Gastrocnemius medialis (tissue), 4 donors: ENCODE results near the gene STPG1.

Experiments used
- POLR2A ChIP-seq, 2 donors: fragments of 450-650 bp; IDR thresholded peaks; one replicate each; pipeline ENCODE4 v1.6.1; 2017; ENCODE audit warnings: antibody characterized with exemption in 2 of 2, mild to moderate bottlenecking in 2 of 2, moderate library complexity in 2 of 2
- TF ChIP-seq, protein P1 (sequence below), 5 experiments: fragments of 450-650 bp in 3 of 5; fragments of 200-600 bp in 2 of 5; sonication (generic) in 2 of 5; IDR thresholded peaks in 4 of 5; conservative IDR thresholded peaks in 1 of 5; 1 replicate in 4 of 5; 2 replicates in 1 of 5; pipeline ENCODE4 v1.5.1; 2016 to 2019; ENCODE audit warnings: antibody characterized with exemption in 5 of 5, mild to moderate bottlenecking in 3 of 5, moderate library complexity in 3 of 5

DNA sequence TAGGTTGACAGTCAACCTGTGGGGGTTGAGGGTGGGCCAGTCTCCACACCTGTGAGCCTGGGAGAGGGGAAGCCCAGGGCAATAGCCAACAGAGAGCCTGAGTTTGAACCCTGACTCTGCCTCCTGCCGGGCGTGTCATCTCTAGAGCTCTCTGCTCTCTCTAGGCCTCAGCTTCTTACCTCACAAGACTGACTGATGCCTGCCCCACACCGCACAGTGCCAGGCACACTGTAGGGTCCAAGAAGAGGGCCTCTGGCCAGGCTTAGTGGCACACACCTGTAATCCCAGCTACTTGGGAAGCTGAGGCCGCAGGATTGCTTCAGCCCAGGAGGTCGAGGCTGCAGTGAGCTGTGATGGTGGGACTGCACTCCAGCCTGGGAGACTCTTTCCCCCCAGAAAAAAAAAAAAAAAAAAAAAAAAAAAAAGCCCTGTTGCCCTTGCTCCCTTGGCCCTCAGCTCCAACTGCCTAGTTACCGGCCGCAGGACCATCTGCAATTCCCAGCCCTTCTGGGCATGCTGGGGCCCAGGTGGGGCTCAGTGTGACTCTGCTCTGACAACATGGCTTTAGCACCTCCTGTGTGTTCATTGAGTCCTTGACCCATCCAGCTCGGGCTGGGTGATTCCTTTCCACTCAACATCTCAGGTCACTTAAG lies 69.4 kb downstream of the STPG1 start:
- no peak for TF ChIP-seq POLR2A (IDR thresholded peaks at IDR 0.05)
- TF ChIP-seq, protein P1, sequence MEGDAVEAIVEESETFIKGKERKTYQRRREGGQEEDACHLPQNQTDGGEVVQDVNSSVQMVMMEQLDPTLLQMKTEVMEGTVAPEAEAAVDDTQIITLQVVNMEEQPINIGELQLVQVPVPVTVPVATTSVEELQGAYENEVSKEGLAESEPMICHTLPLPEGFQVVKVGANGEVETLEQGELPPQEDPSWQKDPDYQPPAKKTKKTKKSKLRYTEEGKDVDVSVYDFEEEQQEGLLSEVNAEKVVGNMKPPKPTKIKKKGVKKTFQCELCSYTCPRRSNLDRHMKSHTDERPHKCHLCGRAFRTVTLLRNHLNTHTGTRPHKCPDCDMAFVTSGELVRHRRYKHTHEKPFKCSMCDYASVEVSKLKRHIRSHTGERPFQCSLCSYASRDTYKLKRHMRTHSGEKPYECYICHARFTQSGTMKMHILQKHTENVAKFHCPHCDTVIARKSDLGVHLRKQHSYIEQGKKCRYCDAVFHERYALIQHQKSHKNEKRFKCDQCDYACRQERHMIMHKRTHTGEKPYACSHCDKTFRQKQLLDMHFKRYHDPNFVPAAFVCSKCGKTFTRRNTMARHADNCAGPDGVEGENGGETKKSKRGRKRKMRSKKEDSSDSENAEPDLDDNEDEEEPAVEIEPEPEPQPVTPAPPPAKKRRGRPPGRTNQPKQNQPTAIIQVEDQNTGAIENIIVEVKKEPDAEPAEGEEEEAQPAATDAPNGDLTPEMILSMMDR (IDR thresholded peaks at IDR 0.05 in 4 of 5, conservative IDR thresholded peaks at IDR 0.05 in 1 of 5): no peak
